HG03558 (cell line): ENCODE data around the gene MAS1.

ENCODE experiments used
- ATAC-seq: cut with Tn5 transposase; IDR thresholded peaks from one replicate; pipeline ENCODE4 v1.9.1; 2021; ENCODE audit warnings: moderate number of reproducible peaks; ENCODE audit not compliant: unreplicated experiment; ENCODE audit errors: extremely low read depth

MAS1 gene

DNA sequence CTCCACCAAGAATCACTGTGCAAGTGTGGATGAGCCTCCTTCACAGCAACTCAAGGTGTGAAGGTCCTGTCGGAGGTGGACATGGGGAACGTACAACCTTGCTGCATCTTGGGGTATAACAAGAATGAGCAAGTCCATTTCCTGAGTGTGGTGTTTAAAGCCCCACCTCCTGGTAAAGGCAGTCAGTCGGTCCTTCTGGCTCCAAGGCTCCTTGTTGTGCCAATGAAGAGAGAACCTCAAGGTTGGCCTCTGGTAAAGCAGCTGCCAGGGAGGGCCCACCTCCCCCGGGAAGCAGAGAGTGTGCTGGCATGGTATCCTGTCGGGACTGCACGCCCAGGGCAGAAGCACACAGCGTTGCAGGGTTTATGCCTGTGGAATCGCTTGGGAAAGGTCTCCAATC is 12.4 kb upstream of the MAS1 start:
- no peak for ATAC-seq

DNA sequence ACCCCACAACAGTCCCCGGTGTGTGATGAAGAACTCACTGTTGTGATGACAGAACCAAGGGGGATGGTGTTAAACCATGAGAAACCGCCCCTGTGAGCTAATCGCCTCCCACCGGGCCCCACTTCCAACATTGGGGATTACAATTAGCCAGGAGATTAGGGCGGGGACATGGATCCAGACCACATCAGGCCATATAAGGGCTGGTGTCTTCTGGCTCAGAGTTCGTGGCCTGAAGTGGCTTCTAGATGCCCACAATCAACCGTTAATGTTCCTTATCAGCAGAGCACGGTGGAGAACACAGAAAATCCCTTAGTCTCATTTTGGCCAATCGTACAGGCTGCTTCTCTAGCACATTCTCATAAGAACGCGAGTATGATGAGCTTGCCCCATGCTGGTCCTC is 10.9 kb upstream of the MAS1 start:
- ATAC-seq, result no peak

DNA sequence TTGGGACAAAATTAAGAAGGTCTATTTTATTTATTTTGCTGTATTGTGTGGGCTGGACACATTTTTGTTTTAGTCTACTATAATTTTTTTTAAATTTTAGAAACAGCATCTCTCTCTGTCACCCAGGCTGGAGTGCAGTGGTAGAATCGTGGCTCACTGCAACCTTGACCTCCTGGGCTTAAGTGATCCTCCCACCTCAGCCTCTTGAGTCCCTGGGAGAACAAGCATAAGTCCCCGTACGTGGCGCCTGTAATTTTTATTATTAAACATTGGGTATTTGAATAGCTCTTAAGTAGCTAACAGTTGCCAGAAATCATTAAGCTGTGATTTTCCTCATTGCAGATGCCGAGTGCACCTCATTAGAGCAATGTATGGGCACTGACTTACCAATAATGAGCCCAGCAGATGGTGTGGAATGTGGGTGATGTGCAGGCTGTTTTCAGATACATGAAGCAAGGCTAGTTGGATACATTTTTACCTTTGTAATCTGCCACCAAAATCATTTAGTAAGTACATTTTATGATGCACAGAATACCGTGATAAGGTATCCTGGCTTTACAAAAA is 10.3 kb upstream of the MAS1 start:
- ATAC-seq, result no peak

DNA sequence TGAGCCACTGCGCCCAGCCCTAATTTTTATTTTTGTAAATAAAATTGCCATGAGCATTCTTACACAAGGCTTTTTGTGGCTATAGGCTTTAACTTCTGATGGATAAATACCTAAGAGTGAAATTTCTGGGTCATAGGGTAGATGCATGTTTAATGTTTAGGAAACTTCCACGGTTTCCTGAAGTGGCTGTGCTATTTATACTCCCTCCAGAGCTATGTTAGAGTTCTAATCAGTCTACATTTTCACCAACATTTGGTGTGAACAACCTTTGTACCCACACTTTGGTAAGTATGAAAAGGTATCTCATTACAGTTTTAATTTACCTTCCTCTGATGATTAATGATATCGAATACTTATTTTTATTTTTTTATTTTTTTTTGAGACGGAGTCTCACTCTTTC is 6.1 kb upstream of the MAS1 start:
- ATAC-seq, result no peak

DNA sequence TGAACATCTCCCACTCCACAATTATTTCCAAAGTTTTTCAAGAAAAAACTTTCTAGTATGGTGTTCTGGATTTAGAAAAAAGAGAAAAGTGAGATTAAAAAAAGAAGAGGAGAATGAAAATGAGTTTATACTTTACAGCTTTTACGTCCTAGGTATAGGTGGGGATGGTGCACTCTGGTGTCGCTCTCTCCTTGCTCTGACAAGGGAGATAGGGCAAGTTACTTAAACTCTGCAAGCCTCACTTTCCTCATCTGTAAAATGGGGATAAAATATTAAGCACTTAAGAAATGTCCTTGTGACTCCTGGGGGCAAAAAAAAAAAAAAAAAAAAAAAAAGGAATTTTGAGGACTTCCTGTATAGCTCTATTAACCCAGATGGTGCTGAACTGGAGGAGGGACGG is 4.5 kb upstream of the MAS1 start:
- ATAC-seq, result no peak

DNA sequence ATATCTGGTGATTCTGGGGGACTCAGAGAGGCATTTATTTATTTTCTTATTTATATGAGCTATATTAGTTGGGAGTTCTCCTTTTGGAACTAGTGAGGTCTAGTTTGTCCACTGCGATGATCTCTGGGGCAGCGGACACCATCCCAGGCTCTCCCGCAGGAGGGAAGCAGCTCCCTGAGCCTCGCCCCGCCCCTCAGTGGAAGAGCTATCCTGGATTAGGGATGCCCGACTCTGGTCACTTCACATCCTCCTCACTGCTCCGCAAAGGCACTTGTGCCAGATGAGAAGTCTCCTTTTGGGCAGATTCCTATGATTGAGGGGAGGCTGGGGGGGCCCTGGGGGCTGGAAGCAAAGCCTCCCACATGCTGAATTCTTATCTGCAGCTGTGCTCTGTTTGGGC is 3.6 kb upstream of the MAS1 start:
- ATAC-seq, result no peak

DNA sequence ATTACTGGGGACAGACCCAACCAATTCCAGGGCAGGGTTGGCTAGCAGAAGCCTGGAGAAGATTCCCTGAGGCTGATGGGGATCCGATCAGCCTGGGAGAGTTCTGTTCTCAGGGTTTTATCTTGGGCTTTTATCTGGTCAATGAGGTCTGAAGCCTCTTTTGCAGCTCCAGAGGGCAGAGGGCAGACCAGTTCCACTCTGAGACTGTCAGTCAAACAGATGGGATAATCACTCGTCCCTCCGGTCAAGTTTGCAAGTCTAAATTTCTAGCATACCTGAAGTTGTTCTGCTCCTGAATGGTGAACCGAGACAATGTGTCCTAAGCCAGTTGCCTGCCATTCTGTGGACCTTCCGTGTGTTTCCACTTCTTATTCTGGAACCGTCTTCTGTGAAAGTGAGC is 3.0 kb upstream of the MAS1 start:
- no peak for ATAC-seq

DNA sequence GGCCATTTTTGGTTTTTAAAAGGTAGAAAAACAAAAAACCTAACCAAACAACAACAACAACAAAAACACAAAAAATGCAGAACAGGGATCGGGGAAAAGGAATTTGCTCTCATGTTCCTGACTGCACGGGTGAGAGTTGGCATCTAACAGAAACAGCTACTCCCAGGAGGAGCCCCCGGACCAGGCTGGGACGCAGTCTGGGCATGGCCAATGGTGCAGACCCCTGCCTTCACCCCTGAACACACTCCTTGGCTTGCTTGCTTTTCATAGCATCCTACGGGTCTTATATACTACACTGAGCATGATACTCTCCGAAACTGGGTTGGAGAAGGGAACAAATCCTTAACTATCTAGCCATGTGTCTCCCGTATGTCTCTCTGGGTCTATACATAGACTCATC is 587 bp upstream of the MAS1 start:
- no peak for ATAC-seq

DNA sequence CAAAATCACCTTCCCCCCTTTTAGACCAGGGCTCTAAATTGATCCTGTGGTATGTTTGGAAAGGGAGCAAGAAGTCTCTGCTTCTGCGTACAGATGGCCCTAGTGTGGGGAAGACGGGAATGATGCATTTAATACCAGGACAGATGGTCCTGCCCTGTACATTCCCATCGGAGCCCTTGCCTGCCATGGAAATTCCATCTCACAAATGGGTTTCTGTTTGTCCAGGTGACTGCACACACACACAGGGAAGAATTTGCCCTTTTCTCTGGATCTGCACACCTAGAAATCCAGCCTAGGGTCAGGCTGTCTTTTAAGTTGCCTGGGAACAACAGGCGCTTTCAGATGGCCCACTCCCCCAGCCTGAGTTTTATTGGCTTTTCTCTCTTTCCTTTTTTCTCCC is 1.3 kb downstream of the MAS1 start:
- ATAC-seq, result no peak

DNA sequence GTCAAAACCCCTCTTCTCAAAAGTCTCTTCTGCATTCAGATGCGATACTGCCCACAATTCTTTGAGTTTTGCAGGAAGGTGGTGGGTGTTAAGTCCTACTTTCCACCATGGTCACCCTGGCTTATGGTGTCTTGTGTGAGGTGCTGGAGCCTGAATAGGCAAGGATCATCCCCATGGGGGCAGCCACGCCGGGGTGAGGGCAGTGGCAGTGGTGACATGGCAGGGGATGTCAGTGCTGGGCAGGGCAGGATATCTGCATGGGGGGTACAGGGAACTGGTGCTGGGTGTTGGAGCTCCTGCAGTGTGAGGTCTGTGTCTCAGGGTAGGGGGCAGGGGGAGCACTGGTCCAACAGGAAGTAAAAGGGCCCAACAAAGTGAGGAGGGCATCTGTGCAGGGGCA is 2.3 kb downstream of the MAS1 start:
- ATAC-seq, result no peak

DNA sequence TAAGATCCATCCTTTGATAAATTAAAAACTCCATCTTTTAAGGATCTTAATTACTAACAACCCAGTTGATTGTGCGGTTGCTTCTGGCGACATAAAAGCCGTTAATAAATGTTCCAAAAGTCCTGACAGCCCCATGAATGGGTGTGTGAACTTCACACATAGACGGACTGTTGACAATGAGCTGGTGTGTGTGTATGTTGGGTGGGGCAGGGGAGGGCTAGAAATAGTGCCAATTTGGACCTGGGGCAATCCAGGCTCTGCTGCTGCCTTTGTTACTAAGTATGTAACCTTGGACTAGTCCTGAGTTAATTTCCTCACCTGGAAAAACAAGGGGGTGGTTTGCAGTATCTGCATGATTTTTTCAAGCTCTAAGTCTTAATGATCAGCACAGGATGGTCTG is 4.2 kb downstream of the MAS1 start:
- ATAC-seq, result no peak

DNA sequence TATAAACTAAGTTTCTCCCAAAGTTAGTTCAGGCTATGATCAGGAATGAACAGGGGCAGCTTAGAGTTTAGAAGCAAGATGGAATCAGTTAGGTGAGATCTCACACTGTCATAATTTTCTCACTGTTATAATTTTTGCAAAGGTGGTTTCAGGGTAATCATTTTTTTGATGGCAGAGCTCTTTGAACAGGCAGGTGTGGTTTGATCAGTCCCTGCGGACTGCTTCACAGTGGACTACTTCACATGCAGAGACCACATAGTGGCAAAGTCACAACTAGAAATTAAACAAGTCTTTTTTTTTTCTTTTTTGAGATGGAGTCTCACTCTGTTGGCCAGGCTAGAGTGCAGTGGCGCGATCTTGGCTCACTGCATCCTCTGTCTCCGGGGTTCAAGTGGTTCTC is 6.8 kb downstream of the MAS1 start:
- no peak for ATAC-seq

DNA sequence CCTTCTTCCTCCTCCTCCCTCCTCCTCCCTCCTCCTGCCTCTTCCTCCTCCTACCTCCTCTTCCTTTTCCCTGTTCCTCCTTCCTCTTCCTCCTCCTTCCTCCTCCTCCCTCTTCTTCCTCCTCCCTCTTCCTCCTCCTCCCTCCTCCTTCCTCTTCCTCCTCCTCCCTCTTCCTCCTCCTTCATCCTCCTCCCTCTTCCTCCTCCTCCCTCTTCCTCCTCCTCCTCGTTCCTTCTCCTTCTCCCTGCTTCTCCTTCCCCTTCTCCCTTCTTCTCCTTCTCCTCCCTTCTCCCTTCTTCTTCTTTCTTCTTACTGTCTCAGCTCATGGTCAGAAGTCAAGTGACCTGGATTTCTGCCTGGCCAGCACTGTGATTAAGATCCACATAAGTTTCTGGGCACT is 7.7 kb downstream of the MAS1 start:
- ATAC-seq, result no peak

DNA sequence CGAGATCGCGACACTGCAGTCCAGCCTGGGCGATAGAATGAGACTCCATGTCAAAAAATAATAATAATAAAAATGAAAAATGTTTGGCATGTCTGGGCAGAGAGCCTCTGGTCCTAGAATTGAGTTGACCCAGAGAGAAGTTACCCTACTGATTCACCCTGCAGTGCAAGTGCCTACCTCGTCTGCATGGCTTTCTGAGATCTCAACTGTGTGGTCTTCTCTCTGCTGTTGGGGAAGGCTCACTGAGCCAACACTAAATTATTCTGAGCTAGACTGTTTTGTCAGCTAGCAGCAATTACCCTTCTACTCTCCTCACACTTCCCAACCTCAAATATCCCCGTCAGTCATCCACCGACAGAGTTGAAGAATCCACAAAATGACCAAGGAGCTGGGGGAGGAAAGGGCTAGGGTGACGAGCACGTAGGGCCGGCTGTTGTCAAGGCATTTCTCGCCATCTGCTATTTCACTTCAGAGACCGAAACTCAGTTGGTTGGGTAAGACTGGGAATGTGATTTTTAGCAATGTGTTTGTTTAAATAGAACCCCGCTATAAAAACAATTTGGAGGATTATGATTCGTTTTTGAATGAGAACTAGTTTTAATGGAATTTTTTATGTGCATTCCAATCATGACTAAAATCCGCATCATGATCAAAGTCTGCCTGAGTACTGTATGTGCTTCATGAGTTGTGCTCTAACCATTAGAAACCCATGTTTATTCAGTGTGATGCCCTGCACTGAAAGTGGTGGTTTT is 9.4 kb downstream of the MAS1 start:
- ATAC-seq, result no peak

DNA sequence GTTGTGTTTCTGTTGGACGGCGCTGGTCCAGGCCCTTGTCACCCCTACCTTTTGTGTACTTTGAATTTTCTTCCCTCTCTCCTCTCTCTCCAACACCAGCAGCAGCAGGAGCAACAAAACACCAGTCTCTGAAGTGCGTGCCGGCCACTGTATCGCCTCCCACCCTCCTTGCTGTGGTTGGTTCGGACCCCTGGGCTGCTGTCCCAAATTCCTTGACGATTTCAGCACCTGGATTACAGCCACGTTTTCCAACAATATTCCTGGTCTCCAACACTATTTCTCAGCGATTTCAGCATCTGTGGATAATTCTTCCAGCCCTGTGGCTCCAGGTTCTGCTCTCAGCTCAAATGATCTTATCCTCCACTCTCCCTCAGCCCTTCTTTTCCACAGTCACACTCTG is 11.8 kb downstream of the MAS1 start:
- no peak for ATAC-seq

DNA sequence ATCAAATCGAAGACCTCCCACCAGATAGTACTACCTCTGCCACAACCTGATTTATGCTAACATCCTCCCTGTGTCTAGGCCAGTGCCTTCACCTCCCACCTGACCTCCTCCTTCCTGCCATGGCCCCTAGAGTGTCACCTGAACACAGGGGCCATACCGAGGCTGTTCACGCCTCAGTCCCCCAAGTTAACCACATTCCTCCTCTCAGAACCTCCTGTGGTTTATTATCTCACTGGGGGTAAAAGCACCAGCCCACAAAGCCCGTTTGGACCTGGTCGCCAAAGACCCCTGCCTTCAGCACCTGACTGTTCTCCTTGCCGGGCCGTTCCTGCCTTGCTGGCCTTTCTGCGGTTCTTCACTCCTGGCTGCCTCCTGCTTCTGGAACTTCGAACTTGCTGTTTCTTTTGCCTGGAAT is 13.7 kb downstream of the MAS1 start:
- ATAC-seq, result no peak

DNA sequence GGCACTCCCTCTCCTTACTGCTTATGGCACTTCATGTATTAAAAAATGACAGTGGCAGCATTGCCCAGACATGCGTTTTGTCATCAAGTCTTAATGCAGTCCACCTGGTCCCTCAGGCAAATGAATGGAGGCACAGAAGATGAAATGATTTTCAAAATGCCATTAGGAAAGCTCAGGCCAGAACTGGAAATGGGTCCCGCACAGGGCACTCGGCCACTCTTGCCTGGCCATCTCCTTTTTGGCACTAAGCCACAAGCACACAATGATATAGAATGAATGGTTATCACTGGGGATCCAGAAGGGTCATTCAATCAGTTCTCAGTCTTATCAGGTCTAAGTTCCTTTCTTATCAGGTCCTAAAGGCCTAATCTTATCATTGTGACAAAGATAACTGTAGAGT is 15.6 kb downstream of the MAS1 start:
- ATAC-seq, result no peak

DNA sequence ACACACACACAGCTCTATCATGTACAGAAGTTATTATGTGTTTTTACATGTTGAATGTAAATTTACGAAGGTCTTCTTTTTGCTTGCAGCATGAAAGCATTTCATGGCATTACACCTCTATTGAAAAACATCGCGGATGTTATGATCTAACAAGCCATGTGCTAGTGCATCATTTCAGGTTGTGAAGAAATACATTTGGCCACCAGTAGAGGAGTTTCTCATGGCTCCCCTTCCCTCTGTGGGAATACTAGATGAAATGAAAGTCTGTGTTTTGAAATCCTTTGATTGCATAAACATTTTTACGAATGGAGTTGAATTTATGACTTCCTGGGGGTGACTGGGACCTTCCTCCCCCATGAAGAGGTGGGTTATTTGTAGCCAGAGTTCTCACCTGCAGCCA is 17.7 kb downstream of the MAS1 start:
- no peak for ATAC-seq

DNA sequence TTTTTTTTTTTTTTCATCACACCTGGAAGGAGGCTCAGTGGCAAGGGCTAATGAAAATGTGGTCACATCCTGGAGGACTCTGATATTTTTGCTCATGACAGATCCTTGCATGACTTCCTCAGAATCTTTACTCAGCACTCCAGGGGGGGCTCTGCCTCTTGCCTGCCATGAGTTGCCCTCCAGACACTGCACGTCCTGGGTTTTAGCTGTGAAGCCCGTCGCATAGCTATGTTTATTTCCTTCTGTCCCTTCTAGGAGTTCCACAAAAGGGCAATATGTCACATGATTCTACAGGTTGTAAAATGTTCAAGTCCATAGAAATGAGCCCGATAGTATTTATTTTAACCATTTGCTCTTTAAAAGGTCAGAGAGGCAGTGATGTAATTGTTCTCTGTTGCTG is 18.2 kb downstream of the MAS1 start:
- no peak for ATAC-seq

DNA sequence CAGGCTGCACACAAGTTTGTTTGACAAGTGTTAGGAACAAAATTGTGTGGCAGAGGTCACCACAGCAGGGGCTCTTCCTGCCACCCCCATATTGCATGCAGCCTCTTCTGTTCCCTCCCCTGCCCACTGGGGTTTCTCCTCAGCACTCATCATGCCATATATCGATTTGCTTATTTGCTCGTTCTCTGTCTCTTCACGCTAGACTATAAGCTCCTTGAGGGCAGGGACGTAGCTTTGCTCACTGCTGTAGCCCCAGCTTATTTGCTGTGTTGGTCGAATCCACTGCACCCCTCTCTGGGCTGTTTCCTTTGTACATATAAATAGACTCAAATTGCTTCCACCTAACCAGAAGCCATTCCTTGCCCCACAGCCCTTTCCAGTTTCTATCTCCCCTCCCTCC is 19.6 kb downstream of the MAS1 start:
- ATAC-seq, result no peak

DNA sequence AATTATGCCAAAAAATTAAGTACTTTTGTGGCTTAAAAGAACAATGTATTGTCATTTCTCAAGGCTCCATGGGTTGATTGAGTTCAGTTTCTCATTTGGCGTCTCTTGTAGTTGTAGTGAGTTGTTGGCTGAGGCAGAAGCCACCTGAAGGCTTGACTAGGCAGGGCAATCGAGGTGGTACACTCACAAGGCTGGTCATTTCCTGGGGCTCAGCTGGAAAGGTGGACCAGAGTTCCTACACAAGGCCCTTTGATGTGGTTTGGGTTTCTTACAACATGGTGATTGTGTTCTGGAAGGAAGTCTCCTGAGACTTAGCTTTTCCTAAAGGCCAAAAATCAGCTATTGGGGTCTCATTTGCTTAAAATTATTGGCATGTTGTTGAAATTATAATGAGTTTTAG is 22.6 kb downstream of the MAS1 start:
- ATAC-seq, result no peak

DNA sequence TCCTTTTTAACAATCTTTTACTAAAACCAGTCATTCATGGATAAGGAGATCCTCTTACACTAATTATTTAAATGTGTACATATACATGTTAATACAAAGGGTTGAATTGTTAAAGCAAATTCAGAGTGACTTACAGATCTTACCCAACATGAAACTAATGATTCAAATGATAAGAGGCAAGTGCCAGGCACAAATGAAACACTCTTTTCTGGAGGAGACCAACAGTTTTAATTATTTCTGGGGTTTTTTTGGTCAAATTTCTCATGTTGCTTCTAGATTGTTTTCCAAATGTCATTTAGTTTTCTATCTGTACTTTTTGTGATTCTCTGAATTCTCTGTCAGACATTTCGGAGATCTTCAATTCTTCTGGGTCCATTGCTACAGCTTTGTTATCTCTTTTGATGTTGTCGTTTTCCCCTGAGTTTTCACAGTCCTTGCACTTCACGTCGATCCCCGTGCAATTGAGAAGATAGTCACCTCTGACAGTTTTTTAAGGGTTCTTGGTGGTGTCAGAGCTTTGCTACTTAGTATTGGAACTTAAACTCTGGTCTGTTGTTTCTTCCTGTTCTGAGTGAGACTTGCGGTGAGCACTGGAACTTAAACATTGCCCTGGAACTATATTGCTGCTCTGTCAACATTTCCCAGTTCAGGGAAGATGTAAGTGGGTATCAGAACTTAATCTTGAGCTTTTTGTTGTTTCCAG is 23.2 kb downstream of the MAS1 start:
- no peak for ATAC-seq
